ENCODE measurements around the gene ATRIP.
"Not testable (repeated sequence)": the region's sequence is repeated elsewhere in the genome, so short reads cannot be mapped to it uniquely, and the experiment has no call there.

The ATRIP gene

GRCh38 chr3:48467110-48467454 is 20.5 kb downstream of the ATRIP start:
- Histone ChIP-seq H3K4me1 (ENCODE audit: control insufficient read depth in 5 of 5, insufficient read depth in 5 of 5, low read length in 5 of 5) (peaks cover 26 to 71% (median 65%) of the 10 kb centered on the region in 5 donors), H3K36me3 (ENCODE audit: control insufficient read depth in 5 of 5, insufficient read depth in 5 of 5, low read length in 5 of 5) (peaks cover 0 to 58% (median 34%) of the 10 kb centered on the region in 5 donors), H3K27ac (ENCODE audit: low read depth, low read length) (peak overlapping the region; percentile 99), H3K9ac (ENCODE audit: low read length in 5 of 5) (peak overlapping the region in 4 of 5 donors; percentile 84 to 90 (median 86)), H3K4me3 (ENCODE audit: low read depth in 1 of 5, low read length in 5 of 5) (peak overlapping the region; percentile 58 to 86 (median 78)), H3K27me3 (ENCODE audit: control insufficient read depth in 5 of 5, insufficient read depth in 4 of 5, low read length in 5 of 5) (peaks cover 0 to 5% (median 0%) of the 10 kb centered on the region in 5 donors), H3K9me3 (ENCODE audit: control insufficient read depth in 5 of 5, low read length in 5 of 5) (no peaks in the 10 kb centered on the region)

- H3K9me3 ChIP-seq (ENCODE audit: control insufficient read depth in 5 of 5, low read length in 5 of 5): no peaks in the 10 kb centered on the region
- H3K27ac ChIP-seq (ENCODE audit: low read depth, low read length): peak overlapping the region; percentile 99
- H3K4me3 ChIP-seq (ENCODE audit: low read depth in 1 of 5, low read length in 5 of 5): peak overlapping the region; percentile 58 to 86 (median 78)
- H3K4me1 ChIP-seq (ENCODE audit: control insufficient read depth in 5 of 5, insufficient read depth in 5 of 5, low read length in 5 of 5): peaks cover 26 to 76% (median 71%) of the 10 kb centered on the region in 5 donors
- peaks cover 0 to 58% (median 34%) of the 10 kb centered on the region in 5 donors for H3K36me3 ChIP-seq (ENCODE audit: control insufficient read depth in 5 of 5, insufficient read depth in 5 of 5, low read length in 5 of 5)
- H3K9ac ChIP-seq (ENCODE audit: low read length in 5 of 5): peak overlapping the region in 4 of 5 donors; percentile 84 to 90 (median 86)
- H3K27me3 ChIP-seq (ENCODE audit: control insufficient read depth in 5 of 5, insufficient read depth in 4 of 5, low read length in 5 of 5): peaks cover 0 to 5% (median 0%) of the 10 kb centered on the region in 5 donors
Observed at GRCh38 chr3:48467473-48468267, 21.1 kb downstream of the ATRIP start.

- H3K9me3 ChIP-seq (ENCODE audit: control insufficient read depth in 5 of 5, low read length in 5 of 5): no peaks in the 10 kb centered on the region
- peaks cover 0 to 5% (median 0%) of the 10 kb centered on the region in 5 donors for H3K27me3 ChIP-seq (ENCODE audit: control insufficient read depth in 5 of 5, insufficient read depth in 4 of 5, low read length in 5 of 5)
- no peak overlapping the region for H3K4me3 ChIP-seq (ENCODE audit: low read depth in 1 of 5, low read length in 5 of 5)
- peak overlapping the region in 1 of 5 donors; percentile 90 for H3K9ac ChIP-seq (ENCODE audit: low read length in 5 of 5)
- peaks cover 28 to 82% (median 77%) of the 10 kb centered on the region in 5 donors for H3K4me1 ChIP-seq (ENCODE audit: control insufficient read depth in 5 of 5, insufficient read depth in 5 of 5, low read length in 5 of 5)
- peak overlapping the region; percentile 99 for H3K27ac ChIP-seq (ENCODE audit: low read depth, low read length)
- peaks cover 0 to 53% (median 33%) of the 10 kb centered on the region in 5 donors for H3K36me3 ChIP-seq (ENCODE audit: control insufficient read depth in 5 of 5, insufficient read depth in 5 of 5, low read length in 5 of 5)
Observed at GRCh38 chr3:48468329-48468731, 21.8 kb downstream of the ATRIP start.

GRCh38 chr3:48469046-48469915 is 22.7 kb downstream of the ATRIP start:
- peak overlapping the region in 2 of 5 donors; percentile 0 to 90 for H3K9ac ChIP-seq (ENCODE audit: low read length in 5 of 5)
- peaks cover 0 to 5% (median 0%) of the 10 kb centered on the region in 5 donors for H3K27me3 ChIP-seq (ENCODE audit: control insufficient read depth in 5 of 5, insufficient read depth in 4 of 5, low read length in 5 of 5)
- peak overlapping the region; percentile 41 for H3K27ac ChIP-seq (ENCODE audit: low read depth, low read length)
- H3K4me1 ChIP-seq (ENCODE audit: control insufficient read depth in 5 of 5, insufficient read depth in 5 of 5, low read length in 5 of 5): peaks cover 29 to 86% (median 80%) of the 10 kb centered on the region in 5 donors
- H3K36me3 ChIP-seq (ENCODE audit: control insufficient read depth in 5 of 5, insufficient read depth in 5 of 5, low read length in 5 of 5): peaks cover 0 to 45% (median 32%) of the 10 kb centered on the region in 5 donors
- H3K4me3 ChIP-seq (ENCODE audit: low read depth in 1 of 5, low read length in 5 of 5): peak overlapping the region in 1 of 5 donors; percentile 5
- no peaks in the 10 kb centered on the region for H3K9me3 ChIP-seq (ENCODE audit: control insufficient read depth in 5 of 5, low read length in 5 of 5)

- Histone ChIP-seq H3K27me3 (ENCODE audit: control insufficient read depth in 5 of 5, insufficient read depth in 4 of 5, low read length in 5 of 5) (peaks cover 0 to 5% (median 0%) of the 10 kb centered on the region in 5 donors), H3K36me3 (ENCODE audit: control insufficient read depth in 5 of 5, insufficient read depth in 5 of 5, low read length in 5 of 5) (peaks cover 0 to 39% (median 29%) of the 10 kb centered on the region in 5 donors), H3K27ac (ENCODE audit: low read depth, low read length) (peak overlapping the region; percentile 41), H3K4me1 (ENCODE audit: control insufficient read depth in 5 of 5, insufficient read depth in 5 of 5, low read length in 5 of 5) (peaks cover 27 to 80% (median 74%) of the 10 kb centered on the region in 5 donors), H3K4me3 (ENCODE audit: low read depth in 1 of 5, low read length in 5 of 5) (no peak overlapping the region), H3K9ac (ENCODE audit: low read length in 5 of 5) (peak overlapping the region in 1 of 5 donors; percentile 0), H3K9me3 (ENCODE audit: control insufficient read depth in 5 of 5, low read length in 5 of 5) (no peaks in the 10 kb centered on the region)
Observed at GRCh38 chr3:48470286-48470685, 23.7 kb downstream of the ATRIP start.

- Histone ChIP-seq H3K36me3 (ENCODE audit: control insufficient read depth in 5 of 5, insufficient read depth in 5 of 5, low read length in 5 of 5) (peaks cover 0 to 42% (median 29%) of the 10 kb centered on the region in 5 donors), H3K27me3 (ENCODE audit: control insufficient read depth in 5 of 5, insufficient read depth in 4 of 5, low read length in 5 of 5) (no peaks in the 10 kb centered on the region), H3K4me1 (ENCODE audit: control insufficient read depth in 5 of 5, insufficient read depth in 5 of 5, low read length in 5 of 5) (peaks cover 12 to 59% (median 52%) of the 10 kb centered on the region in 5 donors), H3K9me3 (ENCODE audit: control insufficient read depth in 5 of 5, low read length in 5 of 5) (no peaks in the 10 kb centered on the region), H3K9ac (ENCODE audit: low read length in 5 of 5) (peak overlapping the region; percentile 87 to 99 (median 94)), H3K4me3 (ENCODE audit: low read depth in 1 of 5, low read length in 5 of 5) (peak overlapping the region; percentile 83 to 99 (median 97)), H3K27ac (ENCODE audit: low read depth, low read length) (peak overlapping the region; percentile 97)
Observed at GRCh38 chr3:48472673-48472922, 26.1 kb downstream of the ATRIP start.

GRCh38 chr3:48472923-48473616 is 26.5 kb downstream of the ATRIP start:
- Histone ChIP-seq H3K36me3 (ENCODE audit: control insufficient read depth in 5 of 5, insufficient read depth in 5 of 5, low read length in 5 of 5) (peaks cover 0 to 37% (median 25%) of the 10 kb centered on the region in 5 donors), H3K9me3 (ENCODE audit: control insufficient read depth in 5 of 5, low read length in 5 of 5) (no peaks in the 10 kb centered on the region)

GRCh38 chr3:48473617-48473952 is 27.0 kb downstream of the ATRIP start:
- H3K27me3 ChIP-seq (ENCODE audit: control insufficient read depth in 5 of 5, insufficient read depth in 4 of 5, low read length in 5 of 5): no peaks in the 10 kb centered on the region
- peaks cover 0 to 33% (median 20%) of the 10 kb centered on the region in 5 donors for H3K36me3 ChIP-seq (ENCODE audit: control insufficient read depth in 5 of 5, insufficient read depth in 5 of 5, low read length in 5 of 5)
- peak overlapping the region in 2 of 5 donors; percentile 87 to 88 for H3K9ac ChIP-seq (ENCODE audit: low read length in 5 of 5)
- H3K9me3 ChIP-seq (ENCODE audit: control insufficient read depth in 5 of 5, low read length in 5 of 5): no peaks in the 10 kb centered on the region
- H3K4me1 ChIP-seq (ENCODE audit: control insufficient read depth in 5 of 5, insufficient read depth in 5 of 5, low read length in 5 of 5): peaks cover 5 to 49% (median 42%) of the 10 kb centered on the region in 5 donors
- H3K27ac ChIP-seq (ENCODE audit: low read depth, low read length): peak overlapping the region; percentile 97
- peak overlapping the region in 4 of 5 donors; percentile 50 to 99 (median 90) for H3K4me3 ChIP-seq (ENCODE audit: low read depth in 1 of 5, low read length in 5 of 5)

More at GRCh38 chr3:48472923-48473616, 26.5 kb downstream of the ATRIP start:
- Histone ChIP-seq H3K4me3 (ENCODE audit: low read depth in 1 of 5, low read length in 5 of 5) (peak overlapping the region; percentile 83 to 99 (median 97)), H3K9ac (ENCODE audit: low read length in 5 of 5) (peak overlapping the region; percentile 87 to 99 (median 94)), H3K27me3 (ENCODE audit: control insufficient read depth in 5 of 5, insufficient read depth in 4 of 5, low read length in 5 of 5) (no peaks in the 10 kb centered on the region), H3K27ac (ENCODE audit: low read depth, low read length) (peak overlapping the region; percentile 97), H3K4me1 (ENCODE audit: control insufficient read depth in 5 of 5, insufficient read depth in 5 of 5, low read length in 5 of 5) (peaks cover 8 to 54% (median 47%) of the 10 kb centered on the region in 5 donors)

- not testable (repeated sequence) for H3K27ac ChIP-seq (ENCODE audit: low read depth, low read length); H3K9me3 ChIP-seq (ENCODE audit: control insufficient read depth in 5 of 5, low read length in 5 of 5)
Observed at GRCh38 chr3:48474031-48474430, 27.5 kb downstream of the ATRIP start.

More at GRCh38 chr3:48474031-48474430, 27.5 kb downstream of the ATRIP start:
- H3K36me3 ChIP-seq (ENCODE audit: control insufficient read depth in 5 of 5, insufficient read depth in 5 of 5, low read length in 5 of 5): peaks cover 0 to 33% (median 19%) of the 10 kb centered on the region in 5 donors
- not testable (repeated sequence) for H3K4me3 ChIP-seq (ENCODE audit: low read depth in 1 of 5, low read length in 5 of 5); H3K27me3 ChIP-seq (ENCODE audit: control insufficient read depth in 5 of 5, insufficient read depth in 4 of 5, low read length in 5 of 5); H3K9ac ChIP-seq (ENCODE audit: low read length in 5 of 5)
- H3K4me1 ChIP-seq (ENCODE audit: control insufficient read depth in 5 of 5, insufficient read depth in 5 of 5, low read length in 5 of 5): peaks cover 5 to 44% (median 37%) of the 10 kb centered on the region in 5 donors

Data from subcutaneous abdominal adipose tissue (tissue), 5 donors.